ENCODE data around the gene MYH2. TPM values are rescaled to one million over a fixed set of nuclear protein-coding genes. Genes with fewer than 3 reads are reported as not detected.

Gene MYH2
- total and polyA plus RNA-seq, 2 donors (not counting 3 experiments of a cell fraction or from before 2014, with no cell fraction given), result not detected

- intact Hi-C loops (cut with micrococcal nuclease), result no loop called here
- POLR2A ChIA-PET, result no interaction called here
These were observed 22.0 kb downstream of the MYH2 start for GRCh38 chr17:10527419-10527818.

More at GRCh38 chr17:10527419-10527818, 22.0 kb downstream of the MYH2 start:
- FAIRE-seq, result no peak
- Histone ChIP-seq H4K20me1 (replicated peaks; ENCODE audit: control insufficient read depth, extremely low read depth, insufficient read depth, low read length) (no peaks in the 10 kb centered on the region), H3K27ac (ENCODE audit: insufficient read depth, low read depth, low read length) (no peak overlapping the region), H3K9ac (replicated peaks; ENCODE audit: extremely low read depth, insufficient read depth, low read length) (no peak overlapping the region), H3K9me1 (replicated peaks; ENCODE audit: control insufficient read depth, extremely low read depth, insufficient read depth, low read length) (no peaks in the 10 kb centered on the region), H3K4me2 (ENCODE audit: insufficient read depth, low read length) (no peak overlapping the region), H3K9me3 (replicated peaks; ENCODE audit: control insufficient read depth, insufficient read depth, low read length) (no peaks in the 10 kb centered on the region), H2AFZ (ENCODE audit: low read depth, low read length) (no peak overlapping the region), H3K4me3 (replicated peaks in 1 of 3; ENCODE audit: insufficient read depth in 1 of 3, low read depth in 1 of 3, low read length in 3 of 3) (no peak overlapping the region), H3K79me2 (ENCODE audit: control insufficient read depth, insufficient read depth, low read length) (no peaks in the 10 kb centered on the region), H3K36me3 (ENCODE audit: control insufficient read depth in 2 of 2, extremely low read depth in 1 of 2, insufficient read depth in 2 of 2, low read length in 2 of 2) (no peaks in the 10 kb centered on the region), H3K27me3 (ENCODE audit: control insufficient read depth in 2 of 2, insufficient read depth in 2 of 2, low read length in 2 of 2) (no peaks in the 10 kb centered on the region), H3K4me1 (ENCODE audit: control insufficient read depth, extremely low read depth, insufficient read depth, low read length) (no peaks in the 10 kb centered on the region)
- no peak for DNase-seq (ENCODE audit: low read depth, low spot score)
- no peak for TF ChIP-seq GATA2 (IDR thresholded peaks at IDR 0.05; ENCODE audit: insufficient read depth, insufficient read length, low read depth, low read length)
- no peak for TF ChIP-seq MAX (IDR thresholded peaks at IDR 0.05; ENCODE audit: insufficient read depth, insufficient read length)
- no peak for TF ChIP-seq MYC (IDR thresholded peaks at IDR 0.05; ENCODE audit: low read depth, low read length)
- TF ChIP-seq CTCF (IDR thresholded peaks at IDR 0.05; ENCODE audit: extremely low read depth in 1 of 2, insufficient read depth in 1 of 2, low read depth in 1 of 2, low read length in 2 of 2), result no peak
- TF ChIP-seq EZH2 (IDR thresholded peaks at IDR 0.05; ENCODE audit: borderline replicate concordance, low read depth, low read length, severe bottlenecking), result no peak
- TF ChIP-seq FOS (IDR thresholded peaks at IDR 0.05; ENCODE audit: borderline replicate concordance, insufficient read depth, low read length), result no peak
- TF ChIP-seq POLR2AphosphoS5 (IDR thresholded peaks at IDR 0.05; ENCODE audit: insufficient read depth, low read depth, low read length), result no peak
- no peak for TF ChIP-seq JUN (IDR thresholded peaks at IDR 0.05; ENCODE audit: borderline replicate concordance, insufficient read depth, insufficient read length, low read depth)
- CTCF ChIA-PET, result no interaction called here
- no TSS peak for BruUV-seq (replicated peaks)
- dilution Hi-C loops (cut with MboI; ENCODE audit: extremely low pct_ligation_motif_present, low sequenced_read_pairs), result no loop called here
